Glomerular endothelial cell (primary cell): ENCODE data around the gene AKR7A2. TPM values are rescaled to one million over a fixed set of nuclear protein-coding genes. Genes with fewer than 3 reads are reported as not detected.

ENCODE experiments used
- DNase-seq: peaks from one replicate; pipeline ENCODE4 v3.0.0-alpha.2; 2011; ENCODE audit warnings: low read depth, low spot score; ENCODE audit errors: extremely low read depth
- total RNA-seq: library from RNA; depleted of rRNA; stranded (reverse); fragments of >200 nt; gene quantifications from 2 replicates; pipeline ENCODE4 v1.2.3, GENCODE V29; 2015

Gene AKR7A2
- total RNA-seq, 1 donor from 2014 or later: 100.0 TPM

GRCh38 chr1:19326748-19327065 lies 14.8 kb upstream of the AKR7A2 start:
- DNase-seq: no peak

GRCh38 chr1:19325958-19326747 lies 14.2 kb upstream of the AKR7A2 start:
- DNase-seq: no peak

- no peak for DNase-seq
These were observed 13.5 kb upstream of the AKR7A2 start for GRCh38 chr1:19325368-19325957.

GRCh38 chr1:19324665-19324990 lies 12.7 kb upstream of the AKR7A2 start:
- no peak for DNase-seq

GRCh38 chr1:19323987-19324664 lies 12.2 kb upstream of the AKR7A2 start:
- no peak for DNase-seq

GRCh38 chr1:19322481-19322880 lies 10.5 kb upstream of the AKR7A2 start:
- no peak for DNase-seq

GRCh38 chr1:19321071-19321470 lies 9.1 kb upstream of the AKR7A2 start:
- DNase-seq: no peak

GRCh38 chr1:19319196-19319595 lies 7.3 kb upstream of the AKR7A2 start:
- no peak for DNase-seq

- DNase-seq: no peak
These were observed 5.4 kb upstream of the AKR7A2 start for GRCh38 chr1:19317126-19317910.

GRCh38 chr1:19315378-19316198 lies 3.6 kb upstream of the AKR7A2 start:
- no peak for DNase-seq

- DNase-seq: no peak
These were observed 2.3 kb upstream of the AKR7A2 start for GRCh38 chr1:19313961-19314882.

GRCh38 chr1:19313636-19313959 lies 1.7 kb upstream of the AKR7A2 start:
- DNase-seq: no peak

- no peak for DNase-seq
These were observed 1.1 kb upstream of the AKR7A2 start for GRCh38 chr1:19312782-19313635.

GRCh38 chr1:19311503-19311930 lies 427 bp downstream of the AKR7A2 start:
- DNase-seq: no peak

- no peak for DNase-seq
These were observed 1.0 kb downstream of the AKR7A2 start for GRCh38 chr1:19310720-19311502.

- DNase-seq: no peak
These were observed 1.9 kb downstream of the AKR7A2 start for GRCh38 chr1:19310061-19310460.

- DNase-seq: no peak
These were observed 2.7 kb downstream of the AKR7A2 start for GRCh38 chr1:19309123-19309813.
